ENCODE data around the gene LIG3. TPM values are rescaled to one million over a fixed set of nuclear protein-coding genes. Genes with fewer than 3 reads are reported as not detected.

The LIG3 gene
- total and polyA plus RNA-seq, 2 of the 13 experiments (the other 11 are each of a cell fraction or from before 2014, with no cell fraction given): 34.4 to 36.2 TPM

DNA sequence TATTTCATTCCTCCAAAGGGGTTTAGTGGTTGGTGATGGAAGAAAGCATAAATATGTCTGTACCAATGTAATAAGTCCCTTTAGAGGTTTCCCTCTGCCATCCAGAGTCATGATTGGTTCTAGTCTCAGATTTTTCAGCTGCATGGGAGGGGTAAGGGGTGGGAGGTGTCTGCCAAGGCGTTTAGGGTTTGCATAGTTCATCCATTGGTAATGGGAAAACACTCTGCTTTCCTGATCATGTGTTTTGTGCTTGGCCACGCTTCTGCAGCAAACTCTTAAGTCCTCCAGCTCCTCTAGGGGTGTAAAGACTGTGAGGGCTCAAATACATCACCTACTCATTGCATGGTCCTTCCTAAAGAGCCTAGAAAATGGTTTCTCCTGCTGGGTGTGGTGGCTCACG is 29.8 kb downstream of the LIG3 start:
- no peak for DNase-seq (ENCODE audit: low spot score)
- BruUV-seq (replicated peaks): no TSS peak
- no peak for TF ChIP-seq TBX3 (IDR thresholded peaks at IDR 0.05; ENCODE audit: borderline replicate concordance)
- TF ChIP-seq ZNF552 (CRISPR knock-in tag; IDR thresholded peaks at IDR 0.05; ENCODE audit: borderline replicate concordance): no peak
- no peak for TF ChIP-seq E2F2 (CRISPR knock-in tag; IDR thresholded peaks at IDR 0.05; ENCODE audit: borderline replicate concordance)
- TF ChIP-seq RFX3 (CRISPR knock-in tag; IDR thresholded peaks at IDR 0.05): no peak
- TF ChIP-seq BCL6 (CRISPR knock-in tag; IDR thresholded peaks at IDR 0.05): no peak
- no peak for TF ChIP-seq ZNF121 (CRISPR knock-in tag; IDR thresholded peaks at IDR 0.05)
- TF ChIP-seq KAT8 (CRISPR knock-in tag; IDR thresholded peaks at IDR 0.05): no peak
- TF ChIP-seq ZNF138 (CRISPR knock-in tag; IDR thresholded peaks at IDR 0.05; ENCODE audit: low read depth): no peak
- no peak for TF ChIP-seq ZNF737 (CRISPR knock-in tag; IDR thresholded peaks at IDR 0.05; ENCODE audit: borderline replicate concordance)
- TF ChIP-seq PHF21A (CRISPR knock-in tag; IDR thresholded peaks at IDR 0.05): no peak
- TF ChIP-seq ZNF570 (CRISPR knock-in tag; IDR thresholded peaks at IDR 0.05; ENCODE audit: borderline replicate concordance): no peak
- no peak for TF ChIP-seq ZNF256 (CRISPR knock-in tag; conservative IDR thresholded peaks at IDR 0.05)
- no peak for TF ChIP-seq BCLAF1 (IDR thresholded peaks at IDR 0.05)
- TF ChIP-seq MXD3 (CRISPR knock-in tag; IDR thresholded peaks at IDR 0.05): no peak
- no peak for TF ChIP-seq SIX4 (CRISPR knock-in tag; IDR thresholded peaks at IDR 0.05)
- TF ChIP-seq, protein P1, sequence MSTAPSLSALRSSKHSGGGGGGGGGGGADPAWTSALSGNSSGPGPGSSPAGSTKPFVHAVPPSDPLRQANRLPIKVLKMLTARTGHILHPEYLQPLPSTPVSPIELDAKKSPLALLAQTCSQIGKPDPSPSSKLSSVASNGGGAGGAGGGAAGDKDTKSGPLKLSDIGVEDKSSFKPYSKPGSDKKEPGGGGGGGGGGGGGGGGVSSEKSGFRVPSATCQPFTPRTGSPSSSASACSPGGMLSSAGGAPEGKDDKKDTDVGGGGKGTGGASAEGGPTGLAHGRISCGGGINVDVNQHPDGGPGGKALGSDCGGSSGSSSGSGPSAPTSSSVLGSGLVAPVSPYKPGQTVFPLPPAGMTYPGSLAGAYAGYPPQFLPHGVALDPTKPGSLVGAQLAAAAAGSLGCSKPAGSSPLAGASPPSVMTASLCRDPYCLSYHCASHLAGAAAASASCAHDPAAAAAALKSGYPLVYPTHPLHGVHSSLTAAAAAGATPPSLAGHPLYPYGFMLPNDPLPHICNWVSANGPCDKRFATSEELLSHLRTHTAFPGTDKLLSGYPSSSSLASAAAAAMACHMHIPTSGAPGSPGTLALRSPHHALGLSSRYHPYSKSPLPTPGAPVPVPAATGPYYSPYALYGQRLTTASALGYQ (CRISPR knock-in tag; IDR thresholded peaks at IDR 0.05): no peak
- no peak for FAIRE-seq
- ChIA-PET CTCF (ENCODE audit: low intra/inter-chr PET ratio, low total read pairs) (no interaction called here), POLR2A (no interaction called here)
- H4K20me1 ChIP-seq (ENCODE audit: insufficient read depth, low read length): no peaks in the 10 kb centered on the region
- H3K4me2 ChIP-seq (ENCODE audit: low read depth, low read length): no peak overlapping the region
- H3K9ac ChIP-seq (ENCODE audit: insufficient read depth, low read depth, low read length): no peak overlapping the region
- in situ Hi-C loops (cut with HindIII; ENCODE audit: extremely low pct_ligation_motif_present, low pct_unique_long_range_greater_than_20kb): no loop called here
- intact Hi-C loops (cut with micrococcal nuclease; ENCODE audit: unreplicated experiment): no loop called here
- no peaks in the 10 kb centered on the region for H3K9me3 ChIP-seq (ENCODE audit: low read length)
- no peak overlapping the region for H3K27ac ChIP-seq (ENCODE audit: extremely low read length, insufficient read depth, low read length)
- H3K27me3 ChIP-seq (ENCODE audit: control insufficient read depth in 1 of 2, insufficient read depth in 2 of 2, low read length in 2 of 2): no peaks in the 10 kb centered on the region
- no peaks in the 10 kb centered on the region for H3K4me1 ChIP-seq (ENCODE audit: insufficient read depth, low read length)
- H2AFZ ChIP-seq (ENCODE audit: low read length): no peak overlapping the region
- H3K79me2 ChIP-seq (ENCODE audit: insufficient read depth, low read length): no peaks in the 10 kb centered on the region
- peaks cover 20 to 50% of the 10 kb centered on the region in 2 experiments for H3K36me3 ChIP-seq (replicated peaks in 1 of 2; ENCODE audit: control insufficient read depth in 1 of 2, insufficient read depth in 2 of 2, low read length in 2 of 2)
- WGBS (ENCODE audit: low lambda C conversion rate): 100% methylated on average over 3 of the region's 3 CpGs
- no peak overlapping the region for H3K4me3 ChIP-seq (replicated peaks in 1 of 3; ENCODE audit: insufficient read depth in 1 of 3, low read depth in 2 of 3, low read length in 3 of 3)
- ATAC-seq: no peak

Data from HepG2 (cell line).